HG02840 (cell line): ENCODE measurements around the gene CCIN.

ENCODE experiments used
- ATAC-seq: cut with Tn5 transposase; IDR thresholded peaks from one replicate; pipeline ENCODE4 v1.9.1; 2021; ENCODE audit warnings: mild to moderate bottlenecking, moderate library complexity, moderate number of reproducible peaks; ENCODE audit not compliant: unreplicated experiment, low FRiP score

Gene CCIN

GRCh38 chr9:36188212-36188611 lies 19.0 kb downstream of the CCIN start:
- no peak for ATAC-seq

- no peak for ATAC-seq
Observed at GRCh38 chr9:36189976-36190375, 20.8 kb downstream of the CCIN start.

GRCh38 chr9:36190388-36191289 lies 21.5 kb downstream of the CCIN start, which contains the start of gene CLTA:
CLTA (plus strand) TSS chr9:36190921; CDS start chr9:36191057, 136 bp downstream.
- peak; percentile 94 for ATAC-seq

- ATAC-seq = peak; percentile 11
Observed at GRCh38 chr9:36191290-36191645, 22.1 kb downstream of the CCIN start.

GRCh38 chr9:36191686-36192085 lies 22.5 kb downstream of the CCIN start:
- ATAC-seq = no peak

GRCh38 chr9:36192196-36192595 lies 23.0 kb downstream of the CCIN start:
- no peak for ATAC-seq

- ATAC-seq = no peak
Observed at GRCh38 chr9:36193023-36193422, 23.8 kb downstream of the CCIN start.

GRCh38 chr9:36194326-36195000 lies 25.3 kb downstream of the CCIN start:
- ATAC-seq = no peak

GRCh38 chr9:36204906-36205547 lies 35.8 kb downstream of the CCIN start:
- no peak for ATAC-seq

GRCh38 chr9:36207016-36207415 lies 37.8 kb downstream of the CCIN start:
- no peak for ATAC-seq

GRCh38 chr9:36207546-36208012 lies 38.4 kb downstream of the CCIN start:
- no peak for ATAC-seq

GRCh38 chr9:36208521-36209253 lies 39.5 kb downstream of the CCIN start:
- ATAC-seq = no peak

GRCh38 chr9:36210722-36211121 lies 41.5 kb downstream of the CCIN start:
- ATAC-seq = no peak

GRCh38 chr9:36211510-36211909 lies 42.3 kb downstream of the CCIN start:
- no peak for ATAC-seq

- no peak for ATAC-seq
Observed at GRCh38 chr9:36213387-36213786, 44.2 kb downstream of the CCIN start.

GRCh38 chr9:36213989-36214388 lies 44.8 kb downstream of the CCIN start:
- no peak for ATAC-seq

GRCh38 chr9:36214571-36214970 lies 45.4 kb downstream of the CCIN start:
- ATAC-seq = no peak

GRCh38 chr9:36217256-36217968 lies 48.2 kb downstream of the CCIN start:
- ATAC-seq = no peak

GRCh38 chr9:36218011-36218410 lies 48.8 kb downstream of the CCIN start:
- ATAC-seq = no peak

GRCh38 chr9:36218411-36218901 lies 49.3 kb downstream of the CCIN start:
- no peak for ATAC-seq
